Measurements from ENCODE around the gene PAPPA2.

PAPPA2 gene

GRCh38 chr1:176820391-176821031 is 357.5 kb downstream of the PAPPA2 start:
- no peak for TF ChIP-seq CTCF (conservative IDR thresholded peaks at IDR 0.05; ENCODE audit: low read depth, low read length)
- DNase-seq (ENCODE audit: low read depth), result no peak
- H3K4me3 ChIP-seq (ENCODE audit: low read depth, low read length), result no peak overlapping the region

- no peak for TF ChIP-seq CTCF (conservative IDR thresholded peaks at IDR 0.05; ENCODE audit: low read depth, low read length)
- DNase-seq (ENCODE audit: low read depth), result no peak
- no peak overlapping the region for H3K4me3 ChIP-seq (ENCODE audit: low read depth, low read length)
Observed at GRCh38 chr1:176826265-176826664, 363.3 kb downstream of the PAPPA2 start.

- no peak for TF ChIP-seq CTCF (conservative IDR thresholded peaks at IDR 0.05; ENCODE audit: low read depth, low read length)
- no peak for DNase-seq (ENCODE audit: low read depth)
Observed at GRCh38 chr1:176829261-176829660, 366.3 kb downstream of the PAPPA2 start.

GRCh38 chr1:176831150-176831549 is 368.2 kb downstream of the PAPPA2 start:
- TF ChIP-seq CTCF (conservative IDR thresholded peaks at IDR 0.05; ENCODE audit: low read depth, low read length), result no peak
- H3K4me3 ChIP-seq (ENCODE audit: low read depth, low read length), result no peak overlapping the region
- no peak for DNase-seq (ENCODE audit: low read depth)

More at GRCh38 chr1:176829261-176829660, 366.3 kb downstream of the PAPPA2 start:
- H3K4me3 ChIP-seq (ENCODE audit: low read depth, low read length), result no peak overlapping the region

- no peak for TF ChIP-seq CTCF (conservative IDR thresholded peaks at IDR 0.05; ENCODE audit: low read depth, low read length)
- H3K4me3 ChIP-seq (ENCODE audit: low read depth, low read length), result no peak overlapping the region
- DNase-seq (ENCODE audit: low read depth), result no peak
Observed at GRCh38 chr1:176837708-176838107, 374.7 kb downstream of the PAPPA2 start.

- no peak overlapping the region for H3K4me3 ChIP-seq (ENCODE audit: low read depth, low read length)
- no peak for TF ChIP-seq CTCF (conservative IDR thresholded peaks at IDR 0.05; ENCODE audit: low read depth, low read length)
- DNase-seq (ENCODE audit: low read depth), result no peak
Observed at GRCh38 chr1:176838276-176838995, 375.5 kb downstream of the PAPPA2 start.

- H3K4me3 ChIP-seq (ENCODE audit: low read depth, low read length), result no peak overlapping the region
- DNase-seq (ENCODE audit: low read depth), result no peak
- no peak for TF ChIP-seq CTCF (conservative IDR thresholded peaks at IDR 0.05; ENCODE audit: low read depth, low read length)
Observed at GRCh38 chr1:176839216-176839615, 376.2 kb downstream of the PAPPA2 start.
